Neural cell (in vitro differentiated cells): Measurements from ENCODE around the gene NCOA4. TPM values are rescaled to one million over a fixed set of nuclear protein-coding genes. Genes with fewer than 3 reads are reported as not detected.

ENCODE experiments used
- H2AFZ ChIP-seq: fragments of 200-600, 300-800 bp; sonication (generic), shearing (Covaris generic); 2 replicates; pipeline ENCODE4 v1.6.0; 2014; ENCODE audit warnings: low read depth, mild to moderate bottlenecking, antibody characterized with exemption, low read length, moderate library complexity
- H3F3A ChIP-seq: fragments of 200-600 bp; shearing (Covaris generic); 2 replicates; pipeline ENCODE4 v1.6.1; 2016; ENCODE audit warnings: mild to moderate bottlenecking, moderate library complexity, mixed read lengths, antibody characterized with exemption, low read length; ENCODE audit not compliant: insufficient read depth, poor library complexity, severe bottlenecking
- H3K27ac ChIP-seq: fragments of 200-600, 300-800 bp; sonication (generic), shearing (Covaris generic); 2 replicates; pipeline ENCODE4 v1.5.1; 2014; ENCODE audit warnings: mild to moderate bottlenecking, low read length, moderate library complexity
- H3K27me3 ChIP-seq: fragments of 300-800, 200-600 bp; sonication (generic), shearing (Covaris generic); 2 replicates; pipeline ENCODE4 v1.6.0; 2014; ENCODE audit warnings: mild to moderate bottlenecking, low read depth, low read length, moderate library complexity; ENCODE audit not compliant: insufficient read depth
- H3K36me3 ChIP-seq: fragments of 300-800, 200-600 bp; sonication (generic), shearing (Covaris generic); 2 replicates; pipeline ENCODE4 v1.5.1; 2014; ENCODE audit warnings: mild to moderate bottlenecking, antibody characterized with exemption, low read length, moderate library complexity; ENCODE audit not compliant: insufficient read depth
- H3K4me2 ChIP-seq: fragments of 300-800, 200-600 bp; sonication (generic), shearing (Covaris generic); 2 replicates; pipeline ENCODE4 v1.6.0; 2014; ENCODE audit warnings: mild to moderate bottlenecking, low read length
- H3K4me3 ChIP-seq: fragments of 300-800, 200-600 bp; sonication (generic), shearing (Covaris generic); 2 replicates; pipeline ENCODE4 v1.5.1; 2014; ENCODE audit warnings: mild to moderate bottlenecking, low read length, moderate library complexity
- H3K79me2 ChIP-seq: fragments of 200-600 bp; shearing (Covaris generic); replicated peaks from 2 replicates; pipeline ENCODE4 v1.6.0; 2014; ENCODE audit warnings: mild to moderate bottlenecking, low read length, moderate library complexity; ENCODE audit not compliant: insufficient read depth
- H3K9ac ChIP-seq: fragments of 300-800, 200-600 bp; sonication (generic), shearing (Covaris generic); 2 replicates; pipeline ENCODE4 v1.6.1; 2016; ENCODE audit warnings: mild to moderate bottlenecking, low read length, mixed read lengths
- H3K9me2 ChIP-seq: fragments of 200-600 bp; shearing (Covaris generic); 2 replicates; pipeline ENCODE4 v1.6.1; 2016; ENCODE audit warnings: mild to moderate bottlenecking, low read length, mixed read lengths; ENCODE audit not compliant: insufficient read depth
- H3K9me3 ChIP-seq: fragments of 200-600, 300-800 bp; sonication (generic), shearing (Covaris generic); 2 replicates; pipeline ENCODE4 v1.6.1; 2016; ENCODE audit warnings: mild to moderate bottlenecking, mixed run types, low read length, moderate library complexity, mixed read lengths
- H4K20me1 ChIP-seq: fragments of 200-600 bp; shearing (Covaris generic); 2 replicates; pipeline ENCODE4 v1.6.1; 2016; ENCODE audit warnings: mild to moderate bottlenecking, mixed run types; ENCODE audit not compliant: insufficient read depth
- EP300 ChIP-seq: fragments of 450-650 bp; conservative IDR thresholded peaks from 2 replicates; pipeline ENCODE4 v1.6.1; 2014; ENCODE audit warnings: antibody characterized with exemption, mild to moderate bottlenecking, moderate library complexity; ENCODE audit not compliant: poor library complexity, severe bottlenecking
- EZH2 ChIP-seq: fragments of 200-600, 300-800 bp; shearing (Covaris generic), sonication (generic); IDR thresholded peaks from 2 replicates; pipeline ENCODE4 v1.6.1; 2014; ENCODE audit warnings: antibody characterized with exemption, low read length, borderline replicate concordance, mild to moderate bottlenecking; ENCODE audit not compliant: insufficient read depth, poor library complexity, severe bottlenecking
- MXI1 ChIP-seq: fragments of 450-650 bp; conservative IDR thresholded peaks from 2 replicates; pipeline ENCODE4 v1.6.1; 2014; ENCODE audit warnings: antibody characterized with exemption, mild to moderate bottlenecking; ENCODE audit not compliant: poor library complexity, severe bottlenecking
- POLR2AphosphoS5 ChIP-seq: IDR thresholded peaks from 2 replicates; pipeline ENCODE4 v1.6.1; 2012
- RAD21 ChIP-seq: fragments of 450-650 bp; conservative IDR thresholded peaks from 2 replicates; pipeline ENCODE4 v1.6.1; 2014; ENCODE audit warnings: antibody characterized with exemption, mild to moderate bottlenecking, moderate library complexity
- SMC3 ChIP-seq: fragments of 450-650 bp; conservative IDR thresholded peaks from 2 replicates; pipeline ENCODE4 v1.6.1; 2014; ENCODE audit warnings: antibody characterized with exemption, mild to moderate bottlenecking, moderate library complexity; ENCODE audit not compliant: poor library complexity
- TAF1 ChIP-seq: IDR thresholded peaks from 2 replicates; pipeline ENCODE4 v1.6.1; 2012; ENCODE audit warnings: low read depth
- polyA plus RNA-seq: library from polyadenylated mRNA; depleted of rRNA; stranded (reverse); fragments of >200 nt; gene quantifications from 2 replicates; pipeline ENCODE4 v1.2.3, GENCODE V29; 2014
- TF ChIP-seq, protein P1 (sequence below): IDR thresholded peaks from 2 replicates; pipeline ENCODE4 v1.6.1; 2012; ENCODE audit warnings: borderline replicate concordance
- TF ChIP-seq, protein P2 (sequence below): fragments of 450-650 bp; IDR thresholded peaks from 2 replicates; pipeline ENCODE4 v1.5.1; 2014; ENCODE audit warnings: antibody characterized with exemption, mild to moderate bottlenecking, moderate library complexity; ENCODE audit not compliant: poor library complexity, severe bottlenecking

Gene NCOA4
- polyA plus RNA-seq, 1 donor from 2014 or later, result 131 TPM

DNA sequence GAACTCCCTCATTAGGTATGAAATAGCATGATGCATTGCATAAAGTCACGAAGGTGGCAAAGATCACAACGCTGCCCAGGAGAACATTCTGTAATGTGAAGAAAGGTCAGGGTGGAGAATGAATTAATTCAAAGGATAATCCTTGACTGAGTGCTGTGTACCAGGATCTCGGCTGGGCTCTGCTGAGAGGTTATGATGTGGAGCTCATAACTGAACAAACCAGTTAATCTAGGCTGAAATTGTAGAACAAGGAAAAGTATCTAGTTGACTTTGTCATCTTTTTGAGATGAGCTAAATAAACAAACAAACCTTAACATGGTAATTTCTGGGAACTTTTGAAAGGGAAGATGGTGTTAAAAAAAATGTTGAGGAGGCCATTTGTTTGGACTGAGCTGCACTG, 9.6 kb upstream of the NCOA4 start:
- H4K20me1 ChIP-seq, result no peaks in the 10 kb centered on the region
- TF ChIP-seq EZH2 (no peak), POLR2AphosphoS5 (no peak), EP300 (no peak), TAF1 (no peak), RAD21 (no peak), SMC3 (no peak), MXI1 (no peak)
- TF ChIP-seq, protein P1, sequence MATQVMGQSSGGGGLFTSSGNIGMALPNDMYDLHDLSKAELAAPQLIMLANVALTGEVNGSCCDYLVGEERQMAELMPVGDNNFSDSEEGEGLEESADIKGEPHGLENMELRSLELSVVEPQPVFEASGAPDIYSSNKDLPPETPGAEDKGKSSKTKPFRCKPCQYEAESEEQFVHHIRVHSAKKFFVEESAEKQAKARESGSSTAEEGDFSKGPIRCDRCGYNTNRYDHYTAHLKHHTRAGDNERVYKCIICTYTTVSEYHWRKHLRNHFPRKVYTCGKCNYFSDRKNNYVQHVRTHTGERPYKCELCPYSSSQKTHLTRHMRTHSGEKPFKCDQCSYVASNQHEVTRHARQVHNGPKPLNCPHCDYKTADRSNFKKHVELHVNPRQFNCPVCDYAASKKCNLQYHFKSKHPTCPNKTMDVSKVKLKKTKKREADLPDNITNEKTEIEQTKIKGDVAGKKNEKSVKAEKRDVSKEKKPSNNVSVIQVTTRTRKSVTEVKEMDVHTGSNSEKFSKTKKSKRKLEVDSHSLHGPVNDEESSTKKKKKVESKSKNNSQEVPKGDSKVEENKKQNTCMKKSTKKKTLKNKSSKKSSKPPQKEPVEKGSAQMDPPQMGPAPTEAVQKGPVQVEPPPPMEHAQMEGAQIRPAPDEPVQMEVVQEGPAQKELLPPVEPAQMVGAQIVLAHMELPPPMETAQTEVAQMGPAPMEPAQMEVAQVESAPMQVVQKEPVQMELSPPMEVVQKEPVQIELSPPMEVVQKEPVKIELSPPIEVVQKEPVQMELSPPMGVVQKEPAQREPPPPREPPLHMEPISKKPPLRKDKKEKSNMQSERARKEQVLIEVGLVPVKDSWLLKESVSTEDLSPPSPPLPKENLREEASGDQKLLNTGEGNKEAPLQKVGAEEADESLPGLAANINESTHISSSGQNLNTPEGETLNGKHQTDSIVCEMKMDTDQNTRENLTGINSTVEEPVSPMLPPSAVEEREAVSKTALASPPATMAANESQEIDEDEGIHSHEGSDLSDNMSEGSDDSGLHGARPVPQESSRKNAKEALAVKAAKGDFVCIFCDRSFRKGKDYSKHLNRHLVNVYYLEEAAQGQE, result no peak
- TF ChIP-seq, protein P2, sequence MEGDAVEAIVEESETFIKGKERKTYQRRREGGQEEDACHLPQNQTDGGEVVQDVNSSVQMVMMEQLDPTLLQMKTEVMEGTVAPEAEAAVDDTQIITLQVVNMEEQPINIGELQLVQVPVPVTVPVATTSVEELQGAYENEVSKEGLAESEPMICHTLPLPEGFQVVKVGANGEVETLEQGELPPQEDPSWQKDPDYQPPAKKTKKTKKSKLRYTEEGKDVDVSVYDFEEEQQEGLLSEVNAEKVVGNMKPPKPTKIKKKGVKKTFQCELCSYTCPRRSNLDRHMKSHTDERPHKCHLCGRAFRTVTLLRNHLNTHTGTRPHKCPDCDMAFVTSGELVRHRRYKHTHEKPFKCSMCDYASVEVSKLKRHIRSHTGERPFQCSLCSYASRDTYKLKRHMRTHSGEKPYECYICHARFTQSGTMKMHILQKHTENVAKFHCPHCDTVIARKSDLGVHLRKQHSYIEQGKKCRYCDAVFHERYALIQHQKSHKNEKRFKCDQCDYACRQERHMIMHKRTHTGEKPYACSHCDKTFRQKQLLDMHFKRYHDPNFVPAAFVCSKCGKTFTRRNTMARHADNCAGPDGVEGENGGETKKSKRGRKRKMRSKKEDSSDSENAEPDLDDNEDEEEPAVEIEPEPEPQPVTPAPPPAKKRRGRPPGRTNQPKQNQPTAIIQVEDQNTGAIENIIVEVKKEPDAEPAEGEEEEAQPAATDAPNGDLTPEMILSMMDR, result no peak
- H3K27ac ChIP-seq, result no peak overlapping the region
- no peak overlapping the region for H2AFZ ChIP-seq
- no peaks in the 10 kb centered on the region for H3K9me2 ChIP-seq
- H3F3A ChIP-seq, result no peaks in the 10 kb centered on the region
- no peaks in the 10 kb centered on the region for H3K36me3 ChIP-seq
- H3K9ac ChIP-seq, result no peak overlapping the region
- H3K27me3 ChIP-seq, result no peaks in the 10 kb centered on the region
- H3K4me2 ChIP-seq, result no peak overlapping the region
- no peak overlapping the region for H3K4me3 ChIP-seq
- no peaks in the 10 kb centered on the region for H3K79me2 ChIP-seq
- H3K9me3 ChIP-seq, result no peaks in the 10 kb centered on the region

DNA sequence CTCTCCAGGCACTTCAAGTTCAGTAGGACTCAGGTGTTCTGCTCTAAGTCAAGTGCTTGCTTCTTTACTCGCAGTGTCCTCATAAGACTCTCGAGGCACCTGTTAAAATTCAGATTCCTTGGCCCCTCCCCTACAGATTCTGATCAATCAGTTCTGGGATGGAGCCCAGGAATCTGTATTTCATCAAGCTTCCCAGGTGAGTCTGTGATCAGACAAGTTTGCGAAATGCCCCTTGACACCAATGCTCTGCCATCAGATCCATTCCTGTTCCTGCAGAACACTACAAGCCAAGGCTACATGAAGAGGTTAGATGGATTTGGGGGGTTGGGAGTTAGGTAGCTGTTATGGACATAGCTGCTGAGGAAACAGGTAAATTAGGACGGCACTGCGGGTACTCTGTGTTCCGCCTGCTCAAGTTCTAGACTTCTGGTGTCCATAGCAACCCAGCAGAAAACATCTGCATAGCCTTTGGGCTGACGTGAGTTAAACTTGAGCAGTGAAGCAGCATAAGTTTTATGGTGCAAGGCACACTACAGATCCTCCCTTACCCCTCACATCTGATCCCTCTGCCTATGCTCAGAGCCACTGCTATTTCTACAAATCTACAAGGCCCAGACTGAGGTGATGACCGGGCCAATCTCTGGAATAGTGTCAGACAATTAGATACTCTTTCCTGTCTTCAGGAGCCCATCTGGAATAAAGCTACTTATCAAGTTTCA, 6.8 kb upstream of the NCOA4 start:
- no peak overlapping the region for H3K9ac ChIP-seq
- no peaks in the 10 kb centered on the region for H3K27me3 ChIP-seq
- no peak overlapping the region for H3K27ac ChIP-seq
- TF ChIP-seq, protein P1, result no peak
- TF ChIP-seq RAD21 (no peak), TAF1 (no peak), EZH2 (no peak), MXI1 (no peak), SMC3 (no peak), POLR2AphosphoS5 (no peak), EP300 (no peak)
- TF ChIP-seq, protein P2, result no peak
- no peak overlapping the region for H2AFZ ChIP-seq
- H3K36me3 ChIP-seq, result no peaks in the 10 kb centered on the region
- no peaks in the 10 kb centered on the region for H3K9me2 ChIP-seq
- no peaks in the 10 kb centered on the region for H4K20me1 ChIP-seq
- no peak overlapping the region for H3K4me2 ChIP-seq
- no peak overlapping the region for H3K4me3 ChIP-seq
- no peaks in the 10 kb centered on the region for H3F3A ChIP-seq
- no peaks in the 10 kb centered on the region for H3K79me2 ChIP-seq
- H3K9me3 ChIP-seq, result no peaks in the 10 kb centered on the region
